Astrocyte (in vitro differentiated cells and primary cell): ENCODE results near the gene NCAM1.

Experiments
- EZH2 ChIP-seq: IDR thresholded peaks from 2 replicates; pipeline ENCODE4 v1.6.1; 2012; ENCODE audit warnings: mild to moderate bottlenecking, low read length, inconsistent platforms; ENCODE audit not compliant: insufficient read depth
- TF ChIP-seq, protein P1 (sequence below): IDR thresholded peaks from 2 replicates; pipeline ENCODE4 v1.5.1; 2011; ENCODE audit warnings: low read depth, mild to moderate bottlenecking, inconsistent platforms, low read length, moderate library complexity; ENCODE audit not compliant: insufficient read depth

DNA sequence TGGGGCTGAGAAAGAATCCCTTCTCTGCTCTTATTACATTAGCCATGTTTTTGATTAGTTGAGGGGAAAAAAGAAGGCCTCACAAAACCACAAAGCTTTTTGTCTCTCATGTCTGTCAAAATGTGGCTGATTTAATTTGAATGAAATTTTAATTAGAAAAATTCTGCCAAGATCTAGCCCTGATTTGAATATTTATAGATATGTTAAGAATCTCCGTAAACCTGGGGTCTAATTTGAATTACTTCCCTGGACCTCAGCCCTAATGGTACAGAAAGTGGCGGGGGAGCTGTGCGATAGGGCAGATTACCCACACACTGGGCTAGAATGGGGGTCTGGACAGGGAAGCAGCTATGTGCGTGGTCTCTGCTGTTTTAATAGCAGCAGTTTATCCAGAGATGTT, 211.9 kb downstream of the NCAM1 start:
- TF ChIP-seq, protein P1, sequence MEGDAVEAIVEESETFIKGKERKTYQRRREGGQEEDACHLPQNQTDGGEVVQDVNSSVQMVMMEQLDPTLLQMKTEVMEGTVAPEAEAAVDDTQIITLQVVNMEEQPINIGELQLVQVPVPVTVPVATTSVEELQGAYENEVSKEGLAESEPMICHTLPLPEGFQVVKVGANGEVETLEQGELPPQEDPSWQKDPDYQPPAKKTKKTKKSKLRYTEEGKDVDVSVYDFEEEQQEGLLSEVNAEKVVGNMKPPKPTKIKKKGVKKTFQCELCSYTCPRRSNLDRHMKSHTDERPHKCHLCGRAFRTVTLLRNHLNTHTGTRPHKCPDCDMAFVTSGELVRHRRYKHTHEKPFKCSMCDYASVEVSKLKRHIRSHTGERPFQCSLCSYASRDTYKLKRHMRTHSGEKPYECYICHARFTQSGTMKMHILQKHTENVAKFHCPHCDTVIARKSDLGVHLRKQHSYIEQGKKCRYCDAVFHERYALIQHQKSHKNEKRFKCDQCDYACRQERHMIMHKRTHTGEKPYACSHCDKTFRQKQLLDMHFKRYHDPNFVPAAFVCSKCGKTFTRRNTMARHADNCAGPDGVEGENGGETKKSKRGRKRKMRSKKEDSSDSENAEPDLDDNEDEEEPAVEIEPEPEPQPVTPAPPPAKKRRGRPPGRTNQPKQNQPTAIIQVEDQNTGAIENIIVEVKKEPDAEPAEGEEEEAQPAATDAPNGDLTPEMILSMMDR: no peak
- no peak for TF ChIP-seq EZH2
